Measurements from ENCODE around the gene TMPRSS4. TPM values are rescaled to one million over a fixed set of nuclear protein-coding genes. Genes with fewer than 3 reads are reported as not detected.

TMPRSS4 gene
- total and polyA plus RNA-seq, 9 of the 15 experiments (the other 6 are each of a cell fraction or from before 2014, with no cell fraction given), result 4.0 to 10.0 (median 5.6) TPM

DNA sequence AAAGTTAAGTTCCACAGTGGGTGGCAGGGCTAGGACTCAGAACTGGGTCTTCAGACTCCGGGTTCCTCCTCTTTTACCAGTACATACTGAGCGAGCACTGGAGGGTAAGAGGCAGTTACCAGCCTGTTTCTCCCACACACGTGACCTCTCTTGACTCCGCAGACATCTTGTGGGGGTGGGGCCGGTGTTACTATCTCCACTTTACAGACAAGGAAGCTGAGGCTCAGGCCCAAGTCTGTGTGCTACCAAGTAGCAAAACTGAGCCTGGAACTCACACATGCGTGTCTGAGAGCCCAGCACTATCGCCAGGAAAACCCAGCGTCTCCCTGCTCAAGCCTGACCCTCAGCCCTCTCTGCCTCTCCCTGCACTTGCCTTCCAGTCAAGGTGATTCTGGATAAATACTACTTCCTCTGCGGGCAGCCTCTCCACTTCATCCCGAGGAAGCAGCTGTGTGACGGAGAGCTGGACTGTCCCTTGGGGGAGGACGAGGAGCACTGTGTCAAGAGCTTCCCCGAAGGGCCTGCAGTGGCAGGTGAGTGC, 25.9 kb downstream of the TMPRSS4 start (continued):
- peak; percentile 46 for TF ChIP-seq CREM (IDR thresholded peaks at IDR 0.05; ENCODE audit: low read depth)
- TF ChIP-seq JUNB (CRISPR knock-in tag; conservative IDR thresholded peaks at IDR 0.05), result no peak
- TF ChIP-seq, protein P1, sequence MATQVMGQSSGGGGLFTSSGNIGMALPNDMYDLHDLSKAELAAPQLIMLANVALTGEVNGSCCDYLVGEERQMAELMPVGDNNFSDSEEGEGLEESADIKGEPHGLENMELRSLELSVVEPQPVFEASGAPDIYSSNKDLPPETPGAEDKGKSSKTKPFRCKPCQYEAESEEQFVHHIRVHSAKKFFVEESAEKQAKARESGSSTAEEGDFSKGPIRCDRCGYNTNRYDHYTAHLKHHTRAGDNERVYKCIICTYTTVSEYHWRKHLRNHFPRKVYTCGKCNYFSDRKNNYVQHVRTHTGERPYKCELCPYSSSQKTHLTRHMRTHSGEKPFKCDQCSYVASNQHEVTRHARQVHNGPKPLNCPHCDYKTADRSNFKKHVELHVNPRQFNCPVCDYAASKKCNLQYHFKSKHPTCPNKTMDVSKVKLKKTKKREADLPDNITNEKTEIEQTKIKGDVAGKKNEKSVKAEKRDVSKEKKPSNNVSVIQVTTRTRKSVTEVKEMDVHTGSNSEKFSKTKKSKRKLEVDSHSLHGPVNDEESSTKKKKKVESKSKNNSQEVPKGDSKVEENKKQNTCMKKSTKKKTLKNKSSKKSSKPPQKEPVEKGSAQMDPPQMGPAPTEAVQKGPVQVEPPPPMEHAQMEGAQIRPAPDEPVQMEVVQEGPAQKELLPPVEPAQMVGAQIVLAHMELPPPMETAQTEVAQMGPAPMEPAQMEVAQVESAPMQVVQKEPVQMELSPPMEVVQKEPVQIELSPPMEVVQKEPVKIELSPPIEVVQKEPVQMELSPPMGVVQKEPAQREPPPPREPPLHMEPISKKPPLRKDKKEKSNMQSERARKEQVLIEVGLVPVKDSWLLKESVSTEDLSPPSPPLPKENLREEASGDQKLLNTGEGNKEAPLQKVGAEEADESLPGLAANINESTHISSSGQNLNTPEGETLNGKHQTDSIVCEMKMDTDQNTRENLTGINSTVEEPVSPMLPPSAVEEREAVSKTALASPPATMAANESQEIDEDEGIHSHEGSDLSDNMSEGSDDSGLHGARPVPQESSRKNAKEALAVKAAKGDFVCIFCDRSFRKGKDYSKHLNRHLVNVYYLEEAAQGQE (IDR thresholded peaks at IDR 0.05; ENCODE audit: borderline replicate concordance), result 0 out of 2 replicates have a peak, but pooled peaks have one; percentile 23
- TF ChIP-seq, protein P1 (CRISPR knock-in tag; IDR thresholded peaks at IDR 0.05; ENCODE audit: low read depth), result no peak
- TF ChIP-seq XRCC4 (IDR thresholded peaks at IDR 0.05; ENCODE audit: extremely low read depth, insufficient read depth, insufficient read length), result no peak
- TF ChIP-seq, protein P2, sequence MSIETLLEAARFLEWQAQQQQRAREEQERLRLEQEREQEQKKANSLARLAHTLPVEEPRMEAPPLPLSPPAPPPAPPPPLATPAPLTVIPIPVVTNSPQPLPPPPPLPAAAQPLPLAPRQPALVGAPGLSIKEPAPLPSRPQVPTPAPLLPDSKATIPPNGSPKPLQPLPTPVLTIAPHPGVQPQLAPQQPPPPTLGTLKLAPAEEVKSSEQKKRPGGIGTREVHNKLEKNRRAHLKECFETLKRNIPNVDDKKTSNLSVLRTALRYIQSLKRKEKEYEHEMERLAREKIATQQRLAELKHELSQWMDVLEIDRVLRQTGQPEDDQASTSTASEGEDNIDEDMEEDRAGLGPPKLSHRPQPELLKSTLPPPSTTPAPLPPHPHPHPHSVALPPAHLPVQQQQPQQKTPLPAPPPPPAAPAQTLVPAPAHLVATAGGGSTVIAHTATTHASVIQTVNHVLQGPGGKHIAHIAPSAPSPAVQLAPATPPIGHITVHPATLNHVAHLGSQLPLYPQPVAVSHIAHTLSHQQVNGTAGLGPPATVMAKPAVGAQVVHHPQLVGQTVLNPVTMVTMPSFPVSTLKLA (conservative IDR thresholded peaks at IDR 0.05), result peak in 1 of 2 experiments; percentile 52; a peak in 2 of 4 replicates
- TF ChIP-seq, protein P3, sequence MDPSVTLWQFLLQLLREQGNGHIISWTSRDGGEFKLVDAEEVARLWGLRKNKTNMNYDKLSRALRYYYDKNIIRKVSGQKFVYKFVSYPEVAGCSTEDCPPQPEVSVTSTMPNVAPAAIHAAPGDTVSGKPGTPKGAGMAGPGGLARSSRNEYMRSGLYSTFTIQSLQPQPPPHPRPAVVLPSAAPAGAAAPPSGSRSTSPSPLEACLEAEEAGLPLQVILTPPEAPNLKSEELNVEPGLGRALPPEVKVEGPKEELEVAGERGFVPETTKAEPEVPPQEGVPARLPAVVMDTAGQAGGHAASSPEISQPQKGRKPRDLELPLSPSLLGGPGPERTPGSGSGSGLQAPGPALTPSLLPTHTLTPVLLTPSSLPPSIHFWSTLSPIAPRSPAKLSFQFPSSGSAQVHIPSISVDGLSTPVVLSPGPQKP (CRISPR knock-in tag; IDR thresholded peaks at IDR 0.05), result no peak
- TF ChIP-seq, protein P4, sequence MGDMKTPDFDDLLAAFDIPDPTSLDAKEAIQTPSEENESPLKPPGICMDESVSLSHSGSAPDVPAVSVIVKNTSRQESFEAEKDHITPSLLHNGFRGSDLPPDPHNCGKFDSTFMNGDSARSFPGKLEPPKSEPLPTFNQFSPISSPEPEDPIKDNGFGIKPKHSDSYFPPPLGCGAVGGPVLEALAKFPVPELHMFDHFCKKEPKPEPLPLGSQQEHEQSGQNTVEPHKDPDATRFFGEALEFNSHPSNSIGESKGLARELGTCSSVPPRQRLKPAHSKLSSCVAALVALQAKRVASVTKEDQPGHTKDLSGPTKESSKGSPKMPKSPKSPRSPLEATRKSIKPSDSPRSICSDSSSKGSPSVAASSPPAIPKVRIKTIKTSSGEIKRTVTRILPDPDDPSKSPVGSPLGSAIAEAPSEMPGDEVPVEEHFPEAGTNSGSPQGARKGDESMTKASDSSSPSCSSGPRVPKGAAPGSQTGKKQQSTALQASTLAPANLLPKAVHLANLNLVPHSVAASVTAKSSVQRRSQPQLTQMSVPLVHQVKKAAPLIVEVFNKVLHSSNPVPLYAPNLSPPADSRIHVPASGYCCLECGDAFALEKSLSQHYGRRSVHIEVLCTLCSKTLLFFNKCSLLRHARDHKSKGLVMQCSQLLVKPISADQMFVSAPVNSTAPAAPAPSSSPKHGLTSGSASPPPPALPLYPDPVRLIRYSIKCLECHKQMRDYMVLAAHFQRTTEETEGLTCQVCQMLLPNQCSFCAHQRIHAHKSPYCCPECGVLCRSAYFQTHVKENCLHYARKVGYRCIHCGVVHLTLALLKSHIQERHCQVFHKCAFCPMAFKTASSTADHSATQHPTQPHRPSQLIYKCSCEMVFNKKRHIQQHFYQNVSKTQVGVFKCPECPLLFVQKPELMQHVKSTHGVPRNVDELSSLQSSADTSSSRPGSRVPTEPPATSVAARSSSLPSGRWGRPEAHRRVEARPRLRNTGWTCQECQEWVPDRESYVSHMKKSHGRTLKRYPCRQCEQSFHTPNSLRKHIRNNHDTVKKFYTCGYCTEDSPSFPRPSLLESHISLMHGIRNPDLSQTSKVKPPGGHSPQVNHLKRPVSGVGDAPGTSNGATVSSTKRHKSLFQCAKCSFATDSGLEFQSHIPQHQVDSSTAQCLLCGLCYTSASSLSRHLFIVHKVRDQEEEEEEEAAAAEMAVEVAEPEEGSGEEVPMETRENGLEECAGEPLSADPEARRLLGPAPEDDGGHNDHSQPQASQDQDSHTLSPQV (IDR thresholded peaks at IDR 0.05), result peak; percentile 85
- TF ChIP-seq PPARD (CRISPR knock-in tag; IDR thresholded peaks at IDR 0.05), result no peak
- peak; percentile 81 for TF ChIP-seq ARID1B (IDR thresholded peaks at IDR 0.05)
- TF ChIP-seq TEAD2 (tag; IDR thresholded peaks at IDR 0.05), result no peak
- no peak for TF ChIP-seq ZNF197 (CRISPR knock-in tag; IDR thresholded peaks at IDR 0.05; ENCODE audit: low read depth)
- no peak for TF ChIP-seq RBM15 (IDR thresholded peaks at IDR 0.05; ENCODE audit: insufficient read depth, low read length)
